Lung (tissue), 12 donors: ENCODE measurements around the gene MAN1A1. TPM values are rescaled to one million over a fixed set of nuclear protein-coding genes. Genes with fewer than 3 reads are reported as not detected.

Experiments used
- ATAC-seq: fragments of 200-7000 bp; cut with Tn5 transposase; one replicate; pipeline ENCODE4 v1.9.1; 2020; ENCODE audit warnings: moderate number of reproducible peaks; ENCODE audit not compliant: insufficient read depth, low FRiP score
- DNase-seq, 3 donors: peaks; one replicate each; pipeline ENCODE4 v3.0.0-alpha.2; 2013 to 2017
- H3K27ac ChIP-seq, 2 donors: one replicate each; pipeline ENCODE4 v1.5.1; 2013; ENCODE audit warnings: mild to moderate bottlenecking in 2 of 2, moderate library complexity in 2 of 2, control low read depth in 1 of 2, inconsistent platforms in 1 of 2, low read depth in 1 of 2, low read length in 1 of 2
- H3K27me3 ChIP-seq, 3 donors: one replicate each; pipeline ENCODE4 v1.5.1; 2013; ENCODE audit warnings: low read length in 2 of 3; ENCODE audit not compliant: control insufficient read depth in 3 of 3, insufficient read depth in 3 of 3
- H3K36me3 ChIP-seq, 4 donors: one replicate each; pipeline ENCODE4 v1.5.1; 2013; ENCODE audit warnings: low read length in 4 of 4, mild to moderate bottlenecking in 1 of 4, moderate library complexity in 1 of 4; ENCODE audit not compliant: control insufficient read depth in 4 of 4, insufficient read depth in 4 of 4
- H3K4me1 ChIP-seq, 5 donors: one replicate each; pipeline ENCODE4 v1.5.1; 2013; ENCODE audit warnings: low read length in 5 of 5, mild to moderate bottlenecking in 2 of 5, moderate library complexity in 1 of 5; ENCODE audit not compliant: control insufficient read depth in 5 of 5, insufficient read depth in 5 of 5
- H3K4me3 ChIP-seq: one replicate; pipeline ENCODE4 v1.5.1; 2013; ENCODE audit warnings: mild to moderate bottlenecking, control low read depth, moderate library complexity
- H3K9ac ChIP-seq, 2 donors: one replicate each; pipeline ENCODE4 v1.5.1; 2013; ENCODE audit warnings: low read length in 2 of 2, control low read depth in 1 of 2; ENCODE audit not compliant: insufficient read depth in 1 of 2
- H3K9me3 ChIP-seq, 4 donors: one replicate each; pipeline ENCODE4 v1.5.1; 2013; ENCODE audit warnings: low read length in 3 of 4, mild to moderate bottlenecking in 1 of 4, moderate library complexity in 1 of 4; ENCODE audit not compliant: control insufficient read depth in 4 of 4, insufficient read depth in 3 of 4
- WGBS, 2 donors: extraction: QIAGEN DNeasy Blood & Tissue Kit; methylation state at CpG; one replicate each; pipeline ENCODE4 v1.1.7; 2013; 5-methylcytosine and 5-hydroxymethylcytosine counted together
- polyA plus RNA-seq, 2 donors: library from polyadenylated mRNA; stranded (reverse); fragments of 200-250 nt; gene quantifications; one replicate each; pipeline ENCODE4 v1.2.1, GENCODE V29; 2013
- total RNA-seq, 2 donors: library from RNA; depleted of rRNA in 1 of 2; stranded (reverse); fragments of >200 nt in 1 of 2; gene quantifications; one replicate each; pipeline ENCODE4 v1.2.1, GENCODE V29; 2014 to 2021
- TF ChIP-seq, protein P1 (sequence below): IDR thresholded peaks from 2 replicates; pipeline ENCODE4 v1.5.1; 2012; ENCODE audit warnings: mild to moderate bottlenecking; ENCODE audit errors: control extremely low read depth, extremely low read depth
- donor health status: control.
- donor health status: control.
- donor health status: Bipolar disorder and iron deficiency.
- donor health status: healthy.
- donor health status: DM: yes; HTN: yes; CAD: no.

Gene MAN1A1
- total and polyA plus RNA-seq, 4 donors = 13.9 to 71.0 (median 48.2) TPM

DNA sequence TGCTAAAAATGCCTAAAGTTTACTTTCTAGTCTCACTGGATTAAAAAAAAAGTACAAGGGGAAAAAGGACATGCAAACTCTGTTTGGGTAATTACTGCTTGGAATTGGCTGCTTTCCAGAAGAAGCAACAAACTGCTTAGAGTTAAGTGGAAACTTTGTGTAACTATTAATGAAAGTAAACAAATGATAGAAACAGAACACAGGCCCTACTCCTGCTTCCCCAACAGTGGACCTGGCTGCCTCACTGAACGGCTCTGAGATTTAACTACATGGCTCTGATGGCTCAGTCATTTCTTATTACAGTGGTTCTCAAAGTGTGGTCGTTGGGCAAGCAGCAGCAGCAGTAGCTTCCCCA lies 108.5 kb downstream of the MAN1A1 start:
- Histone ChIP-seq H3K27me3 (no peaks in the 10 kb centered on the region), H3K9ac (no peak overlapping the region), H3K27ac (no peak overlapping the region), H3K36me3 (peaks cover 0 to 2% (median 2%) of the 10 kb centered on the region in 4 donors), H3K4me3 (no peak overlapping the region), H3K9me3 (peaks cover 0 to 3% (median 0%) of the 10 kb centered on the region in 4 donors), H3K4me1 (peaks cover 2 to 31% (median 10%) of the 10 kb centered on the region in 5 donors)
- WGBS, 2 donors = 32 to 39% methylated on average over 2 of the region's 2 CpGs
- peak; percentile 49 to 95 (median 94) for DNase-seq
- ATAC-seq = no peak
- TF ChIP-seq, protein P1, sequence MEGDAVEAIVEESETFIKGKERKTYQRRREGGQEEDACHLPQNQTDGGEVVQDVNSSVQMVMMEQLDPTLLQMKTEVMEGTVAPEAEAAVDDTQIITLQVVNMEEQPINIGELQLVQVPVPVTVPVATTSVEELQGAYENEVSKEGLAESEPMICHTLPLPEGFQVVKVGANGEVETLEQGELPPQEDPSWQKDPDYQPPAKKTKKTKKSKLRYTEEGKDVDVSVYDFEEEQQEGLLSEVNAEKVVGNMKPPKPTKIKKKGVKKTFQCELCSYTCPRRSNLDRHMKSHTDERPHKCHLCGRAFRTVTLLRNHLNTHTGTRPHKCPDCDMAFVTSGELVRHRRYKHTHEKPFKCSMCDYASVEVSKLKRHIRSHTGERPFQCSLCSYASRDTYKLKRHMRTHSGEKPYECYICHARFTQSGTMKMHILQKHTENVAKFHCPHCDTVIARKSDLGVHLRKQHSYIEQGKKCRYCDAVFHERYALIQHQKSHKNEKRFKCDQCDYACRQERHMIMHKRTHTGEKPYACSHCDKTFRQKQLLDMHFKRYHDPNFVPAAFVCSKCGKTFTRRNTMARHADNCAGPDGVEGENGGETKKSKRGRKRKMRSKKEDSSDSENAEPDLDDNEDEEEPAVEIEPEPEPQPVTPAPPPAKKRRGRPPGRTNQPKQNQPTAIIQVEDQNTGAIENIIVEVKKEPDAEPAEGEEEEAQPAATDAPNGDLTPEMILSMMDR = no peak

DNA sequence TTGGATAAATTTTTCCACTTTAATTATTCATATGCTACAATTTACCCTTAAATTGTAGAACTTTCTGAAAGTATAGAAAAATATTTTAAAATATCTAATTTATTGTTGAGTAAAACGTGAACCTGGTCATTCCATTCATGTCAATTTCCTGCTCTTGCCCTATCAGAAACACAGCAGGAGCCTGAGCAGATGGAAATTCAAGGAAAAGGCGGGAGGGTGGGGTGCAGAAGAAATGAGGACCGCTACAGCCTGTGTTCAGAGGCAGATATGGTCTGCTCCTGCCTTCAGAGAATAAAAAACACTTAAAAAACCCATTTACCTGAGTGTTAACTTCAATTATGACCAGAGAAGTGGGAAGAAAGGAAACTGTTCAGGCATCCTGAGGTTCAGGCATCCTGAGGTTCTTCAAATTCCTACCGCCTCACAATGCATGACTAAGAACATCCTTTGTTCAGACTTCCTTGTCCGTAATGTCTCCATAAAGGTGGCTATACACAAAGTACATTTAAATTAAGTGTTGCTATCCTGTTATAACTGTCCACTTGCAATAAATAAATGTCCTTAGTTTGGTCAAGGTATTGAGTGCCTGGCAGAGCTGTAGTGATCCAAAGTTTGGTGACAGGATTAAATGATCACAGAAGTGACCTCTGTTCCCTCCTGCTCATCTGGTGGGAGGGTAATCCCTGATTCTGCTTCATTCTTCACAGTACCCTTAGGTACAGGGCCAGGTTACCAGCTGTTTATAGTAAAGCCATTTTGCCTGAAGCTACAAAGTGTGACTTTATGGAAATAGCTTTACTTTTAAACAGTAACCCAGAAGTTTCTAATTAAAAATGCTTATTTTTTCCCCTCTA lies 109.1 kb downstream of the MAN1A1 start:
- ATAC-seq (no peak), DNase-seq (peak in 1 of 3 donors; percentile 14)
- Histone ChIP-seq H3K9ac (peak overlapping the region in 1 of 2 donors; percentile 56), H3K27ac (no peak overlapping the region), H3K36me3 (peaks cover 0 to 5% (median 2%) of the 10 kb centered on the region in 4 donors), H3K4me3 (no peak overlapping the region), H3K9me3 (peaks cover 0 to 6% (median under 1%) of the 10 kb centered on the region in 4 donors), H3K4me1 (peaks cover 2 to 27% (median 10%) of the 10 kb centered on the region in 5 donors), H3K27me3 (no peaks in the 10 kb centered on the region)
- TF ChIP-seq, protein P1 = no peak
- WGBS, 2 donors = 86 to 90% methylated on average over 5 of the region's 5 CpGs

DNA sequence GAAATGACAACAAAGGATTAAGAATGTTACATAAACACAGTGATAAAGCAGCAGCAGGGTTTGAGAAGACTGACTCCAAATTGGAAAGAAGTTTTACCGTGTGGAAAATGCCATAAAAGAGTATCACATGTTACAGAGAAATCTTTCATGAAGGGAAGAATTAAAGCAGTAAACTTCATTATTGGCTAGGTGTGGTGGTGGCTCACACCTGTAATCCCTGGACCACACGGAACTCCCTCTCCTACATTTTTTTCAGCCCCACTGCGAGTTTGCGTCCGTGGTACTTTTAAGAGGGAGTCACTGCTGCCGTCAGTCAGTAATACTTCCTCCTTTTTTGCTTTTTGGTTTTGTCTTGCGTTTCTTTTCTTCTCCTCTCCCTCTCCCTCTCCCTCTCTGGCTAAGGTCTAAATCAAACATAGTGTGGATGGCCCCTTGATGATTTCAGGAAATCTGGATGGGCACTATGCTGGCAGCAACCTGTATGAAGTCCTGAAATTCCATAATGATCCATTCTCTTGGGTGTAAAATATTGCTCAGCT lies 112.3 kb downstream of the MAN1A1 start:
- no peak overlapping the region for H3K27ac ChIP-seq
- TF ChIP-seq, protein P1 = no peak
- peaks cover 2 to 19% (median 10%) of the 10 kb centered on the region in 5 donors for H3K4me1 ChIP-seq
- DNase-seq (no peak), ATAC-seq (no peak)
- H3K4me3 ChIP-seq = no peak overlapping the region
- peaks cover 2 to 13% (median 5%) of the 10 kb centered on the region in 4 donors for H3K36me3 ChIP-seq
- WGBS, 2 donors = 90 to 93% methylated on average over 7 of the region's 7 CpGs
- no peaks in the 10 kb centered on the region for H3K27me3 ChIP-seq
- peaks cover 0 to 6% (median 2%) of the 10 kb centered on the region in 4 donors for H3K9me3 ChIP-seq
- no peak overlapping the region for H3K9ac ChIP-seq
